GM13977 (cell line): ENCODE results near the gene CCDC7.

Experiments used
- DNase-seq: peaks from one replicate; pipeline ENCODE4 v3.0.0; 2012; ENCODE audit warnings: low spot score
- in situ Hi-C: fragments of 300-500 bp; cut with MboI; formaldehyde crosslinking; loops from one replicate; pipeline ENCODE4 v1.12.0; 2022; ENCODE audit warnings: low sequenced_read_pairs, low pct_unique_long_range_greater_than_20kb, mixed read lengths, inconsistent platforms; ENCODE audit not compliant: unreplicated experiment
- TF ChIP-seq, protein P1 (sequence below): IDR thresholded peaks from 2 replicates; pipeline ENCODE4 v1.5.1; 2012; ENCODE audit warnings: mild to moderate bottlenecking, control low read depth; ENCODE audit not compliant: insufficient read depth; ENCODE audit errors: extremely low read depth, missing control alignments

CCDC7 gene

DNA sequence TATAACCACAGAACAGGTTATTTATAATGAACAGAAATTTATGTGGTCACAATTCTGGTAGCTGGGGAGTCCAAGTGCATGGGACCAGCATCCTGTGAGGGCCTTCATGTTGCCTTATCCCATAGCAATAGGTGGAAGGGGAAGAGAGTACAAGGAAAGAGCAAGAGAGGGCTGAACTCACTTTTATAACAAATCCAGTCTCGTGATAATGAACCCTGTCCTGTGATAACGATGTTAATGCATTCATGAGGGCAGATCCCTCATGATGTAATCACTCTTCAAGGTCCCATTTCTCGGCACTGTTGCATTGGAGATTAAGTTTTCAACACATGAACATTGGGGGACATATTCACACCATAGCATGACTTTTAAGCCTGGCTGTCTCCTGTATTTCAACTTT, 27.4 kb upstream of the CCDC7 start:
- TF ChIP-seq, protein P1, sequence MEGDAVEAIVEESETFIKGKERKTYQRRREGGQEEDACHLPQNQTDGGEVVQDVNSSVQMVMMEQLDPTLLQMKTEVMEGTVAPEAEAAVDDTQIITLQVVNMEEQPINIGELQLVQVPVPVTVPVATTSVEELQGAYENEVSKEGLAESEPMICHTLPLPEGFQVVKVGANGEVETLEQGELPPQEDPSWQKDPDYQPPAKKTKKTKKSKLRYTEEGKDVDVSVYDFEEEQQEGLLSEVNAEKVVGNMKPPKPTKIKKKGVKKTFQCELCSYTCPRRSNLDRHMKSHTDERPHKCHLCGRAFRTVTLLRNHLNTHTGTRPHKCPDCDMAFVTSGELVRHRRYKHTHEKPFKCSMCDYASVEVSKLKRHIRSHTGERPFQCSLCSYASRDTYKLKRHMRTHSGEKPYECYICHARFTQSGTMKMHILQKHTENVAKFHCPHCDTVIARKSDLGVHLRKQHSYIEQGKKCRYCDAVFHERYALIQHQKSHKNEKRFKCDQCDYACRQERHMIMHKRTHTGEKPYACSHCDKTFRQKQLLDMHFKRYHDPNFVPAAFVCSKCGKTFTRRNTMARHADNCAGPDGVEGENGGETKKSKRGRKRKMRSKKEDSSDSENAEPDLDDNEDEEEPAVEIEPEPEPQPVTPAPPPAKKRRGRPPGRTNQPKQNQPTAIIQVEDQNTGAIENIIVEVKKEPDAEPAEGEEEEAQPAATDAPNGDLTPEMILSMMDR: no peak
- no peak for DNase-seq
- in situ Hi-C loops: no loop called here

DNA sequence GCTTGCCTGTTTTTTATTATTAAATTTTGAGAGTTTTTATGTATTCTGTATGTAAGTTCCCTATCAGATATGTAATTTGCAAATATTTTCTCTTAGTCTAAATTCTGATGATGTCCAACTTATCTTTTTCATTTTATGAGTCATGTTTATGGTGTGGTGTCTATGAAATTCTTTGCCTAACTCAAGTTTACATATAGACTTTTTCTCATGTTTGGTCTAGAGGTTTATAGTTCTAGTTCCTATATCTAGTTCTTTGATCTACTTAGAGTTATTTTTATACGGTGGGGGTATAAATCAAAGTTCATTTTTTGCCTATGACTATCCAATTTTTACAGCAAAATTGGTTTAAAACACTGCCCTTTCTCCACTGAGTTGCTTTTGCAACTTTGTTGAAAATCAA, 26.3 kb upstream of the CCDC7 start:
- no peak for DNase-seq
- in situ Hi-C loops: no loop called here
- TF ChIP-seq, protein P1: no peak

DNA sequence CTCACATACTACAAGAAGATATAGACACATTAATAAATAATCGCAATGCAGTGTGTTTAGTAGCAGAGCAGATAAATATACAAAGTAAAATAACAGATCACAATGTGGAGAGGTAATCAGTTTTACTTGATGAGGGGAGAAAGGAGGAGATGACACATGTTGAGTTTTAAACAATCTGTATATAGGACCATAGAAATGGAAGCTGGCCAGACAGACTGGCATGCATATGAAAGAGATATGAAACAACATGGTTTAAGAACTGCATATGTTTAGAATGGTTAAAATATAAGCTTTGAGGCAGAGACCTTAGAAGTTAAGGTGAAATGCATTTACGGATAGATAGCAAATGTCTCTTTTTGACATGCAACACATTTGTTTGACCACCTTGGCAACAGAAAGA, 19.8 kb upstream of the CCDC7 start:
- TF ChIP-seq, protein P1: no peak

DNA sequence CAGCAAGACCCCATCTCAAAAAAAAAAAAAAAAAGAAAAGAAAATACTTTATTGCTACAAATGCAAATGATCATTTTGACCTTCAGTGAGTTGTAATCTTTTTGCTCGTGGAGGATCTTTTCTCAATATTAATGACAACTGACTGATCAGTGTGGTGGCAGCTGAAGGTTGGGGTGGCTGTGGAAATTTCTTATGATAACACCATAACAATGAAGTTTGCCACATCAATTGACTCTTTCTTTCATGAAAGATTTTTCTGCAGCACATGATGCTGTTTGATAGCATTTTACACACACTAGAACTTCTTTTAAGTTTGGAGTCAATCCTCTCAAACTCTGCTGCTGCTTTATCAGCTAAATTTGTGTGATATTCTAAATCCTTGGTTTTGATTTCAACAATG, 12.4 kb upstream of the CCDC7 start:
- no peak for DNase-seq
- in situ Hi-C loops: no loop called here
- TF ChIP-seq, protein P1: no peak

More for the DNA sequence above, 19.8 kb upstream of the CCDC7 start:
- in situ Hi-C loops: no loop called here
- no peak for DNase-seq

DNA sequence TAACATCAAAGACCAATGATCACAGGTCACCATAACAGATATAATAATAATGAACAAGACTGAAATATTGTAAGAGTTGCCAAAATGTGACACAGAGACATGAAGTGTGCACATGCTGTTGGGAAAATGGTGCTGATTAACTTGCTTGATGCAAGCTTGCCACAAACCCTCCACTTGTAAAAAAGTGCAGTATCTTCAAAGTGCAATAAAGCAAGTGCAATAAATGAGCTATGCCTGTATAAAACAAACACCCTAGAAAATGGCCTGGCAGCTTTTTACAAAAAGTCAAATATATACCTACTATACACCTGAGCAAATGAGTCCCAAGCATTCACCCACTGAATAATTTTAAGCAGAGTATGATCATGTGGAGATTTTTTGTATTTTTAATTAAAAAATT, 9.7 kb upstream of the CCDC7 start:
- in situ Hi-C loops: no loop called here
- DNase-seq: no peak
- TF ChIP-seq, protein P1: no peak

DNA sequence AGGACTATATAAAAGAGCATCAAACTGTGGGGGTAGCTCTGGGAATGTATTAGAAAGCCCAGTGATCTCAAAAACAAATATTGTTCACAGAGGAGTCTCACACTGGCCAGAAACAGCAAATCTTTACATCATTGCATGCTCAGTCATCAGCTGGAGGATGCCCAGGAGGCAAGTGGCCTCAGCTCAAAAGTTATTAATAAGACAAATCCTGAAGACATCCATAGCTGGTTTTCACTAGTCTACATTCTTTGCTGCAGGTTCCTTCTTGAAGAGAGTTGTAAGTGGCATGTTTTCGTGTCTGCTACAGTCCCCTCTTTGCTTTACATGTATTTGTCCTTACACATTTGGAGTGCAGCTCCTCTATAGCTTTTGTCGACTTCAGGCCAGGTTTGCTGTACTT, 8.6 kb upstream of the CCDC7 start:
- TF ChIP-seq, protein P1: no peak
- no peak for DNase-seq
- in situ Hi-C loops: no loop called here

DNA sequence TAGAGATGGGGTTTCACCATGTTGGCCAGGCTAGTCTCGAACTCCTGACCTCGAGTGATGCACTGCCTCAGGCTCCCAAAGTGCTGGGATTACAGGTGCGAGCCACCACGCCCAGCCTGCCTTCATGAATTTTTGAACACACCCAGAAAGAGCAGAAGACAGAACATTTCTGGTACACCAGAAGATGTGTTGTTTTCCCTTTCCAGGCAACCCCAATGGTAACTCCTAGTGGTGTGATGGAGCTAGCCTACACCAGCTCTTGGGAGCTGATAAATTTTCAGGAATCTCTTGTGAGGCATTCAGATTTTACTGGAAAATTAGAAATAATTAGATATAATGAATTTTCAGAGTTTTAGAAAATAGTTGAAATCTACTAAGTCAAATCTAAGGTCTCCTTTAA, 904 bp upstream of the CCDC7 start:
- in situ Hi-C loops: no loop called here
- no peak for DNase-seq

More for the DNA sequence above, 904 bp upstream of the CCDC7 start:
- TF ChIP-seq, protein P1: no peak
